Activated gamma-delta T cell (primary cell): ENCODE results near the gene RTN4RL2.

Experiments
- DNase-seq: peaks from one replicate; lab custom pipeline; 2025; lab: John Stamatoyannopoulos, UW

Gene RTN4RL2

GRCh38 chr11:57500515-57500914, 40.2 kb downstream of the RTN4RL2 start:
- DNase-seq, result no peak

- DNase-seq, result no peak
Measured at GRCh38 chr11:57500926-57501325, 40.6 kb downstream of the RTN4RL2 start.

DNA sequence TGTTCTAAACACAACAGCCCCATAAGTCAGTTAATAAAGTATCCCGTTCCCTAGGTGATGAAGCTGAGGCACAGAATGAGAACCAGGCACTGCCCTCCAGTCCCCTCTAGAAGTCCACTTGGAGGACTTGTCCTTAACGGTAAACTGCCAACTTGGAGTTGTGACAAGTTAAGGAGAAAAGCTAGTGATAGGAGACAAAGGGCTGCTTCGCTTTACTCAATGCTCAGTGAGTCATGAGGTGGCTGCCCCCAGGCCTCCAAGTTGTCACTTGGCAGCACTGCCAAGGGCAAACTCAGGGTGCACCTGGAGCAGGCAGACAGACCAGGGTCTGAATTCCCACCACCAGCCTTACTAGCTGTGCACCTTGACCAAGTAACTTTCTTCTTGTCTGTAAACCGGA, 41.6 kb downstream of the RTN4RL2 start:
- DNase-seq, result no peak

- no peak for DNase-seq
Measured at GRCh38 chr11:57502376-57502775, 42.0 kb downstream of the RTN4RL2 start.

DNA sequence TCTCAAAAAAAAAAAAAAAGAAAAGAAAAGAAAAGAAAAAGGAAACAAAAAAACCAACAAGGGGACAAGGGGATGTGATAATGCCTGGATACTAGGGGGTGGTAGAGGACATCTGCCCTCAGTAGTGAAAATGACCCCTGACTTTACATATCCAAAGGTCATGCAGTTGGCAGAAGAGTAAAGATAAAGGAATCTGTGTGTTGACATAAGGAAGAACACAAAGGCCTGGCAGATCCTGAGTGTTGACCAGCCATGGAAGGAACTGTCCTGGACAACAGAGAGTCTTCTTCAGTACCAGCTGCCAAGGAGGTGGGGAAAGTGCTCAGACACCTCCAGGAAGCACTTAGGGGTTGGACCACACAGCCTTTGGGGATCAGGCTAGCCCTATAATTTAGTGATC, 42.5 kb downstream of the RTN4RL2 start:
- DNase-seq, result no peak

GRCh38 chr11:57504511-57504910, 44.2 kb downstream of the RTN4RL2 start:
- no peak for DNase-seq

DNA sequence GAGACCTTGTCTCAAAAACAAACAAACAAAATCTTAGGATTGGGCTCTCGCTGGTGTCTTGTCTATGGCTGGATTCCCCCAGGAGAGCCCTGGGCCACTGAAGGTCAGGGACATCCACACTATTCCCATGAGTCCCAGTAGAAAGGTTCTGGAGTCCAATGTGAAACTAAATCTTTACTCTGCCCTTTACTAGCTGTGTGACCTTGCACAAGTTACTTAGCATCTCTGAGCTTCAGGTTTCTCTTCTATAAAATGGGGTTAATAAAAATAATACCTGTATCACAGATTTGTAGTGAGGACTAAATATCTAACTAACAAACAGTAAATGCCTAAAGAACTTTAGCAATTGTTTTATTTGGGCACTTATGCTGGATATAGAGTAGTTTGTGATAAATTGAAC, 46.2 kb downstream of the RTN4RL2 start:
- no peak for DNase-seq

DNA sequence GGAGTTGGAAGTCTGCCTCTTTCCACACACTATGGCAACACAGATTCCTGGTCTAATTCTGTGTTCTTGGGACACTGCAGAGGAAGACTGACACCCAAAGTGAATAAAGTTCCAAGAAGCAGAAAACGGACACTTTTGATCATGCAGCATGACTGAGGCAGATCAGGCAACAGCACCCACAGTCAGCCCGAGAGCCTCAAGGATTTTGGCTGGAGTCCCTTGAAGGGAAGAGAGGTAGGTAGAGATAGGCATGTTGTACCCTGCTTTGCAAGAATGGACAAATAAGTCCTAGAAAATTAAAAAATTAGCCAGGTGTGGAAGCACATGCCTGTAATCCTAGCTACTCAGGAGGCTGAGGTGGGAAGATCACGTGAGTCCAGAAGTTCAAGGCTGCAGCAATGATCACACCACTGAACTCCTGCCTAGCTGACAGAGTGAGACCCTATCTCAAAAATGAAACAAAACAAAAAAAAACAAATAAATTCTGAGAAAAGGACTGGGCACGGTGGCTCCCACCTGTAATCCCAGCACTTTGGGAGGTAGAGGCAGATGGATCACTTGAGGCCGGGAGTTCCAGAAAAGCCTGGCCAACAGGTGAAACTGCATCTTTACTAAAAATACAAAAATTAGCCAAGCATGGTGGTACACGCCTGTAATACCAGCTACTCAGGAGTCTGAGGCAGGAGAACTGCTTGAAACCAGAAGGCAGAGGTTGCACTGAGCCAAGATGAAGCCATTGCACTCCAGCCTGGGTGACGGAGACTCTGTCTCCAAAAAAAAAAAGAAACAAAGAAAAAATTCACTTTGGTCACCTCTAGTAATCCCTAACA, 48.2 kb downstream of the RTN4RL2 start:
- no peak for DNase-seq

GRCh38 chr11:57511741-57512430, 51.6 kb downstream of the RTN4RL2 start:
- DNase-seq, result no peak

DNA sequence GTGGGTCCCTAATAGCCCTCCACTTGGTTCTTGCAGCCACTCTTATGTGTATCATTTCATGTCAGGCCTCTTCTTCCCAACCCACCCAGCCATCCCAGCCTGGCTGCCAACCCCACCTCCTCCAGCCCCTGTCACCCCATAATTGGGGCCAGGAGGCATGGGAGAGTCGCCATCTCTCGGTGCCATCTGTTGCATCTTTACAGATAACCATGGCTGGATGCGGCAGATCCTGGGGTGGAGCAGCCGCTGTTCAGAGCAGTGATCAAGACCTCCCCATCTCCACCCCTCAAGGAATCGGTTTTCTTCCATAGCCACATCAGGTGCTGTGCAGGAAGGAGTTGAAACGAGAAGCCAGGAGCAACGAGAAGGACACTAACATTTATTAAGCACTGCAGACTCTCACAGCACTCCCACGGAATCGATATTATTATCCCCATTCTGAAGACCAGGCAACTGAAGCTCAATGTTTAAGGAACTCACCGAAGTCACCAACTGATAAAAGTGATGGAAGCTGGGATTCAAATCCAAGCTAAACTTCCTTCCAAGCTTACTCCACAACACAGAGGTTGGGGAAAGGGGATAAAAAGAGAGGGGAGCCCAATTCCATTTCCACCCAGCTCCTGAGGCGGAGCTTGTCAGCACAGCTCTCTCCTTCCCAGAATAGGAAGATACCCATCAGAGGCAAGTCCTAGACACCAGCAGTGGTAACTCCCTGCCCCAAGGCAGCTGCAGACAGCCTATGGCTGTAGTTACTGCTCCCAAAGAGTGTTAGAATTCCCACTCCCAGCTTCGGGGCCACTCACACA, 52.5 kb downstream of the RTN4RL2 start:
- DNase-seq, result no peak

DNA sequence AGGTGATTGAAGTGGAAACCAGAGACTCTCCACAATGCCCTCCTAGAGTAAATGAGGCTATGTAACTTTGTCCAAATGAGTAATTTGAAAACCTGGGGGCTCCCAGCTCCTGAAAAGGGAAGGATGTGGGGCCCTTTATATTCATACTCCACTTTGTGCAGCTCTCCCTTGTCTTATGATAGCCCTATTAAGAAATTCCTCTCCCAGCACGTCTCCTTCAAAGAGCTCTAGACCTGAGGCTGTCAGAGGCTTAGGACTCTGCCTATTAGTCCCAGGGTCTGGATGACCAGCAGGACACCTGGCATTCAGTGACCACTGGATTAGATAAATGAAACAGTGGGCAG, 53.1 kb downstream of the RTN4RL2 start:
- DNase-seq, result no peak

GRCh38 chr11:57513911-57514537, 53.7 kb downstream of the RTN4RL2 start:
- DNase-seq, result no peak

- no peak for DNase-seq
Measured at GRCh38 chr11:57514538-57515331, 54.4 kb downstream of the RTN4RL2 start.

GRCh38 chr11:57515332-57516060, 55.2 kb downstream of the RTN4RL2 start, which contains the start of gene SLC43A1:
TSS of gene SLC43A1 (minus strand) at chr11:57515702. CDS start at chr11:57514111, 1,591 bp downstream.
- DNase-seq, result no peak

DNA sequence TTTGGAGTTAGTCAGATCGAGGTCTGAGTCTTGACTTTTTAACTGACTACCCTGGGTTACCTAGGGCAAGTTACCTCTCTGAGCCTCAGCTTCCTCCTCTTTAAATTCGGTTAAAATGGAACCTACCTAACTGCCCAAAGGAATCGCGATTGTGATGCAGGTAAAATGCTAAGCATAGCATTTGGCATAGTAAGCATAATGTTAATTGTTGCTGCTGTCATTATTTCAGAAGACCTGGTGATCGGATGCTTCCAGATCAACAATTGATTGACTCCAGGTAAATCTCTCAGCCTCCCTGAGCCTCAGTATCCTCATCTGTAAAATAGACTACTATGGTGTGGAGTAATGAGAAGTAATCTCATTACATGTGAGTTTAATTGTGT, 55.7 kb downstream of the RTN4RL2 start:
- no peak for DNase-seq

GRCh38 chr11:57521116-57521515, 60.8 kb downstream of the RTN4RL2 start:
- no peak for DNase-seq

GRCh38 chr11:57523419-57523818, 63.1 kb downstream of the RTN4RL2 start:
- no peak for DNase-seq
